HepG2 (cell line): Measurements from ENCODE around the gene ATP8A1. TPM values are rescaled to one million over a fixed set of nuclear protein-coding genes. Genes with fewer than 3 reads are reported as not detected.
A peak's percentile ranks its signal among the peaks of the same experiment; 100 is the strongest.

ENCODE experiments used
- CBX1 ChIP-seq: IDR thresholded peaks from one replicate; pipeline ENCODE4 v1.6.1; 2016; ENCODE audit warnings: antibody characterized with exemption, low read depth
- DMAP1 ChIP-seq: IDR thresholded peaks from 2 replicates; pipeline ENCODE4 v1.6.1; 2016
- DR1 ChIP-seq: sonication (generic); formaldehyde crosslinking; IDR thresholded peaks from 2 replicates; pipeline ENCODE4 v1.8.0; 2021; ENCODE audit warnings: mild to moderate bottlenecking, missing genetic modification reagents, inconsistent platforms
- ESRRA ChIP-seq: sonication (generic); formaldehyde crosslinking; IDR thresholded peaks from 2 replicates; pipeline ENCODE4 v1.5.1; 2020; ENCODE audit warnings: mild to moderate bottlenecking, low read depth, missing genetic modification reagents
- ISL2 ChIP-seq: sonication (generic); formaldehyde crosslinking; IDR thresholded peaks from 2 replicates; pipeline ENCODE4 v1.5.0; 2020; ENCODE audit warnings: missing genetic modification reagents
- ISX ChIP-seq: sonication (generic); formaldehyde crosslinking; conservative IDR thresholded peaks from 2 replicates; pipeline ENCODE4 v1.5.0; 2020; ENCODE audit warnings: missing genetic modification reagents
- MAF1 ChIP-seq: sonication (generic); formaldehyde crosslinking; IDR thresholded peaks from 2 replicates; pipeline ENCODE4 v1.5.0; 2020; ENCODE audit warnings: missing genetic modification reagents, borderline replicate concordance
- PITX1 ChIP-seq: sonication (generic); formaldehyde crosslinking; IDR thresholded peaks from 2 replicates; pipeline ENCODE4 v1.5.1; 2020; ENCODE audit warnings: mild to moderate bottlenecking, missing genetic modification reagents
- RFXANK ChIP-seq: IDR thresholded peaks from 2 replicates; pipeline ENCODE4 v1.6.1; 2016
- TBP ChIP-seq: sonication (generic); formaldehyde crosslinking; IDR thresholded peaks from 2 replicates; pipeline ENCODE4 v1.5.0; 2020; ENCODE audit warnings: missing genetic modification reagents
- TOE1 ChIP-seq: sonication (generic); formaldehyde crosslinking; IDR thresholded peaks from 2 replicates; pipeline ENCODE4 v1.4.0; 2020; ENCODE audit warnings: mild to moderate bottlenecking, missing genetic modification reagents
- ZFAT ChIP-seq: sonication (generic); formaldehyde crosslinking; conservative IDR thresholded peaks from 2 replicates; pipeline ENCODE4 v1.8.1; 2023; ENCODE audit warnings: missing genetic modification reagents, inconsistent platforms
- ZNF441 ChIP-seq: sonication (generic); formaldehyde crosslinking; IDR thresholded peaks from 2 replicates; pipeline ENCODE4 v1.7.0; 2021; ENCODE audit warnings: missing genetic modification reagents, borderline replicate concordance
- polyA plus RNA-seq, 8 experiments: library from polyadenylated mRNA; depleted of rRNA in 3 of 8; stranded (reverse) in 7 of 8; unstranded in 1 of 8; fragments of >200 nt; fragmentation: Illumina TruSeq in 4 of 8; extraction: Trizol in 4 of 8; gene quantifications; 2 replicates each; pipeline versions ENCODE4 v1.2.1 to v1.2.3, GENCODE V29; 2011 to 2016; ENCODE audit warnings: low read depth in 4 of 8, missing spikeins in 1 of 8, mixed read lengths in 1 of 8; ENCODE audit not compliant: insufficient read depth in 1 of 8
- total RNA-seq, 5 experiments: library from RNA; depleted of rRNA; stranded (reverse); fragments of >200 nt; fragmentation: Illumina TruSeq; extraction: Trizol; gene quantifications; 2 replicates each; pipeline ENCODE4 v1.2.3, GENCODE V29; 2016; ENCODE audit warnings: low read depth in 1 of 5
- TF ChIP-seq, protein P1 (sequence below): sonication (generic); formaldehyde crosslinking; IDR thresholded peaks from 2 replicates; pipeline ENCODE4 v1.5.0; 2020; ENCODE audit warnings: missing genetic modification reagents
- TF ChIP-seq, protein P2 (sequence below): sonication (generic); formaldehyde crosslinking; IDR thresholded peaks from 2 replicates; pipeline ENCODE4 v1.4.0; 2020; ENCODE audit warnings: missing genetic modification reagents, borderline replicate concordance
- TF ChIP-seq, protein P3 (sequence below): sonication (generic); formaldehyde crosslinking; IDR thresholded peaks from 2 replicates; pipeline ENCODE4 v1.4.0; 2020; ENCODE audit warnings: mild to moderate bottlenecking, missing genetic modification reagents
- TF ChIP-seq, protein P4 (sequence below): sonication (generic); formaldehyde crosslinking; IDR thresholded peaks from 2 replicates; pipeline ENCODE4 v1.4.0; 2020; ENCODE audit warnings: mild to moderate bottlenecking, missing genetic modification reagents, borderline replicate concordance

The ATP8A1 gene
- total and polyA plus RNA-seq, 2 of the 13 experiments (the other 11 are each of a cell fraction or from before 2014, with no cell fraction given) = 1.7 to 6.2 TPM

DNA sequence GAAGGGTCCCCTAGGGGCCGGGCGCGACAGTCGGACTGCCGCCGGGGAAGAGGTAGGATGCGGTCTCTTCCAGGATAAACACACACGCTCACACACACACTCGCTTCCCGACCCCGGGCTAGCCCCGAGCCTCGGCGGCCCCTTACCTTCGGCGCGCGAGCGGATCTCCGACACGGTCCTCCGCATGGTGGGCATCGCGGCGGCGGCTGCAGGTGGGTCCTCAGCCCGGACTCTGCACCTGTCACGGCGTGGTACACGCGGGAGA is 294 bp downstream of the ATP8A1 start (continued):
- TF ChIP-seq, protein P1, sequence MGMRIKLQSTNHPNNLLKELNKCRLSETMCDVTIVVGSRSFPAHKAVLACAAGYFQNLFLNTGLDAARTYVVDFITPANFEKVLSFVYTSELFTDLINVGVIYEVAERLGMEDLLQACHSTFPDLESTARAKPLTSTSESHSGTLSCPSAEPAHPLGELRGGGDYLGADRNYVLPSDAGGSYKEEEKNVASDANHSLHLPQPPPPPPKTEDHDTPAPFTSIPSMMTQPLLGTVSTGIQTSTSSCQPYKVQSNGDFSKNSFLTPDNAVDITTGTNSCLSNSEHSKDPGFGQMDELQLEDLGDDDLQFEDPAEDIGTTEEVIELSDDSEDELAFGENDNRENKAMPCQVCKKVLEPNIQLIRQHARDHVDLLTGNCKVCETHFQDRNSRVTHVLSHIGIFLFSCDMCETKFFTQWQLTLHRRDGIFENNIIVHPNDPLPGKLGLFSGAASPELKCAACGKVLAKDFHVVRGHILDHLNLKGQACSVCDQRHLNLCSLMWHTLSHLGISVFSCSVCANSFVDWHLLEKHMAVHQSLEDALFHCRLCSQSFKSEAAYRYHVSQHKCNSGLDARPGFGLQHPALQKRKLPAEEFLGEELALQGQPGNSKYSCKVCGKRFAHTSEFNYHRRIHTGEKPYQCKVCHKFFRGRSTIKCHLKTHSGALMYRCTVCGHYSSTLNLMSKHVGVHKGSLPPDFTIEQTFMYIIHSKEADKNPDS (CRISPR knock-in tag) = 0 out of 2 replicates have a peak, but pooled peaks have one; percentile 9
- no peak for TF ChIP-seq ISL2 (CRISPR knock-in tag)
- no peak for TF ChIP-seq TOE1 (CRISPR knock-in tag)
- TF ChIP-seq DR1 (CRISPR knock-in tag) = no peak
- TF ChIP-seq, protein P2, sequence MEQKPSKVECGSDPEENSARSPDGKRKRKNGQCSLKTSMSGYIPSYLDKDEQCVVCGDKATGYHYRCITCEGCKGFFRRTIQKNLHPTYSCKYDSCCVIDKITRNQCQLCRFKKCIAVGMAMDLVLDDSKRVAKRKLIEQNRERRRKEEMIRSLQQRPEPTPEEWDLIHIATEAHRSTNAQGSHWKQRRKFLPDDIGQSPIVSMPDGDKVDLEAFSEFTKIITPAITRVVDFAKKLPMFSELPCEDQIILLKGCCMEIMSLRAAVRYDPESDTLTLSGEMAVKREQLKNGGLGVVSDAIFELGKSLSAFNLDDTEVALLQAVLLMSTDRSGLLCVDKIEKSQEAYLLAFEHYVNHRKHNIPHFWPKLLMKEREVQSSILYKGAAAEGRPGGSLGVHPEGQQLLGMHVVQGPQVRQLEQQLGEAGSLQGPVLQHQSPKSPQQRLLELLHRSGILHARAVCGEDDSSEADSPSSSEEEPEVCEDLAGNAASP = no peak
- TF ChIP-seq ESRRA (CRISPR knock-in tag) = 0 out of 2 replicates have a peak, but pooled peaks have one; percentile 17
- no peak for TF ChIP-seq MAF1
- TF ChIP-seq, protein P3, sequence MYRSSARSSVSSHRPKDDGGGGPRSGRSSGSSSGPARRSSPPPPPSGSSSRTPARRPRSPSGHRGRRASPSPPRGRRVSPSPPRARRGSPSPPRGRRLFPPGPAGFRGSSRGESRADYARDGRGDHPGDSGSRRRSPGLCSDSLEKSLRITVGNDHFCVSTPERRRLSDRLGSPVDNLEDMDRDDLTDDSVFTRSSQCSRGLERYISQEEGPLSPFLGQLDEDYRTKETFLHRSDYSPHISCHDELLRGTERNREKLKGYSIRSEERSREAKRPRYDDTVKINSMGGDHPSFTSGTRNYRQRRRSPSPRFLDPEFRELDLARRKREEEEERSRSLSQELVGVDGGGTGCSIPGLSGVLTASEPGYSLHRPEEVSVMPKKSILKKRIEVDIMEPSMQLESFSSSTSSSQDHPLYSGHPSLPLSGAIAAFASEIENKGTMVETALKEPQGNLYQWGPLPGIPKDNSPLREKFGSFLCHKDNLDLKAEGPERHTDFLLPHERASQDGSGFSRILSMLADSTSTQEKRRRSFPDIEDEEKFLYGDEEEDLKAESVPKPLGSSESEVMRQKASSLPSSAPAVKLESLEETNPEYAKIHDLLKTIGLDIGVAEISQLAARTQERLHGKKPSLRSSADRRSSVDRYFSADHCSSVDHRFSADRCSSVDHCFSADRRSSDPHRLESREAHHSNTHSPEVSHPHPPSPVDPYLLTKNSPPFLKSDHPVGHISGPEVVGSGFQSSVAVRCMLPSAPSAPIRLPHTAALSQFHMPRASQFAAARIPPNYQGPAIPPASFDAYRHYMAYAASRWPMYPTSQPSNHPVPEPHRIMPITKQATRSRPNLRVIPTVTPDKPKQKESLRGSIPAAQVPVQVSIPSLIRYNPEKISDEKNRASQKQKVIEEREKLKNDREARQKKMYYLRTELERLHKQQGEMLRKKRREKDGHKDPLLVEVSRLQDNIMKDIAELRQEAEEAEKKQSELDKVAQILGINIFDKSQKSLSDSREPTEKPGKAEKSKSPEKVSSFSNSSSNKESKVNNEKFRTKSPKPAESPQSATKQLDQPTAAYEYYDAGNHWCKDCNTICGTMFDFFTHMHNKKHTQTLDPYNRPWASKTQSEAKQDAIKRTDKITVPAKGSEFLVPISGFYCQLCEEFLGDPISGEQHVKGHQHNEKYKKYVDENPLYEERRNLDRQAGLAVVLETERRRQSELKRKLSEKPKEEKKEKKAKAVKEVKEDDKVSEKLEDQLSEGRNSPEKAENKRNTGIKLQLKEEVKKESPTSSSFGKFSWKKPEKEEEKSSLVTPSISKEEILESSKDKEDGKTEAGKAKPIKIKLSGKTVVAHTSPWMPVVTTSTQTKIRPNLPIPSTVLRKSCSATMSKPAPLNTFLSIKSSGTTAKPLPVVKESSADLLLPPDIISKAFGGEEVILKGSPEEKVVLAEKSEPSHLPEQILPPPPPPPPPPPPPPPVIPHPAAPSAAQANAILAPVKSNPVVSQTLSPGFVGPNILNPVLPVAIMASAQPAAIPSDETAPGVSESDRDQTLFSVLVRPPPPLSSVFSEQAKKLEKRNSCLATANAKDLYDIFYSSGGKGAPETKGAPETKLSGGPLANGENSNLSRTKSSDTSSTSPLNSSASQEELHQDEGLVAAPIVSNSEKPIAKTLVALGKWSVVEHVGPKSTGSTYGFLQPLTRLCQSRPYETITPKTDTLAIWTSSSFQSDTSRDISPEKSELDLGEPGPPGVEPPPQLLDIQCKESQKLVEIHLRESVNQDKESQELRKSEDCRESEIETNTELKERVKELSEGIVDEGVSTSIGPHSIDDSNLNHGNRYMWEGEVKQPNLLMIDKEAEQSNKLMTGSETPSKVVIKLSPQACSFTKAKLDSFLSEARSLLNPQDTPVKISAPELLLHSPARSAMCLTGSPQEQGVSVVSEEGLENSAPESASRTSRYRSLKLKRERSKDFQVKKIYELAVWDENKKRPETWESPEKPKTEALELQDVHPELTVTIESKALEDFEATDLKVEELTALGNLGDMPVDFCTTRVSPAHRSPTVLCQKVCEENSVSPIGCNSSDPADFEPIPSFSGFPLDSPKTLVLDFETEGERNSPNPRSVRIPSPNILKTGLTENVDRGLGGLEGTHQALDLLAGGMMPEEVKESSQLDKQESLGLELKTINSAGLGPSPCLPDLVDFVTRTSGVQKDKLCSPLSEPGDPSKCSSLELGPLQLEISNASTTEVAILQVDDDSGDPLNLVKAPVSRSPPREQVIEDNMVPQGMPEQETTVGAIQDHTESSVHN (CRISPR knock-in tag) = no peak
- TF ChIP-seq, protein P4, sequence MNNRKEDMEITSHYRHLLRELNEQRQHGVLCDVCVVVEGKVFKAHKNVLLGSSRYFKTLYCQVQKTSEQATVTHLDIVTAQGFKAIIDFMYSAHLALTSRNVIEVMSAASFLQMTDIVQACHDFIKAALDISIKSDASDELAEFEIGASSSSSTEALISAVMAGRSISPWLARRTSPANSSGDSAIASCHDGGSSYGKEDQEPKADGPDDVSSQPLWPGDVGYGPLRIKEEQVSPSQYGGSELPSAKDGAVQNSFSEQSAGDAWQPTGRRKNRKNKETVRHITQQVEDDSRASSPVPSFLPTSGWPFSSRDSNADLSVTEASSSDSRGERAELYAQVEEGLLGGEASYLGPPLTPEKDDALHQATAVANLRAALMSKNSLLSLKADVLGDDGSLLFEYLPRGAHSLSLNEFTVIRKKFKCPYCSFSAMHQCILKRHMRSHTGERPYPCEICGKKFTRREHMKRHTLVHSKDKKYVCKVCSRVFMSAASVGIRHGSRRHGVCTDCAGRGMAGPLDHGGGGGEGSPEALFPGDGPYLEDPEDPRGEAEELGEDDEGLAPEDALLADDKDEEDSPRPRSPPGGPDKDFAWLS = no peak
- no peak for TF ChIP-seq ISX
- TF ChIP-seq DMAP1 (CRISPR knock-in tag) = no peak
- no peak for TF ChIP-seq CBX1
- no peak for TF ChIP-seq PITX1 (CRISPR knock-in tag)
- TF ChIP-seq ZNF441 (CRISPR knock-in tag) = no peak
- no peak for TF ChIP-seq ZFAT (CRISPR knock-in tag)
- TF ChIP-seq RFXANK (CRISPR knock-in tag) = no peak
- TF ChIP-seq TBP (CRISPR knock-in tag) = no peak
